Uterus (tissue), 2 donors: ENCODE measurements around the gene CLDN6.

Experiments used
- POLR2A ChIP-seq, 2 donors: fragments of 450-650 bp; IDR thresholded peaks; one replicate each; pipeline ENCODE4 v1.6.1; 2016; ENCODE audit warnings: antibody characterized with exemption in 2 of 2, mild to moderate bottlenecking in 1 of 2, moderate library complexity in 1 of 2
- TF ChIP-seq, protein P1 (sequence below), 4 experiments: fragments of 200-600 bp in 2 of 4; fragments of 450-650 bp in 2 of 4; sonication (generic) in 2 of 4; IDR thresholded peaks; one replicate each; pipeline ENCODE4 v1.5.1; 2016 to 2019; ENCODE audit warnings: antibody characterized with exemption in 4 of 4, mild to moderate bottlenecking in 2 of 4, moderate library complexity in 1 of 4

DNA sequence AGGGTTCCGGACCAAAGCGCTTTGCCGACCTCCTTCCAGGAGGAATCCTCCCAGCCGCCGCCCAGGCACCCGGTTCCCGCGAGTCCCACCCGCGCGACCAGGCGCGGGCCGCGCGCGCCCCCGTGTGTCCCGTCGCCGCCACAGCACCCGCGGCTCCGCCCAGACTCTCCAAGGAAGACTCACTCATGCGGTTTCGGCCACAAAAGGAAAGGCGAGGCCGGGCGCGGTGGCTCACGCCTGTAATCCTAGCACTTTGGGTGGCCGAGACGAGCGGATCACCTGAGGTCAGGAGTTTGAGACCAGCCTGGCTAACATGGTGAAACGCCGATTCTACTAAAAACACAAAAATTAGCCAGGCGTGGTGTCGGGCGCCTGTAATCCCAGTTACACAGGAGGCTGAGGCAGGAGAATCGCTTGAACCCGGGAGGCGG lies 34.3 kb downstream of the CLDN6 start:
- TF ChIP-seq, protein P1, sequence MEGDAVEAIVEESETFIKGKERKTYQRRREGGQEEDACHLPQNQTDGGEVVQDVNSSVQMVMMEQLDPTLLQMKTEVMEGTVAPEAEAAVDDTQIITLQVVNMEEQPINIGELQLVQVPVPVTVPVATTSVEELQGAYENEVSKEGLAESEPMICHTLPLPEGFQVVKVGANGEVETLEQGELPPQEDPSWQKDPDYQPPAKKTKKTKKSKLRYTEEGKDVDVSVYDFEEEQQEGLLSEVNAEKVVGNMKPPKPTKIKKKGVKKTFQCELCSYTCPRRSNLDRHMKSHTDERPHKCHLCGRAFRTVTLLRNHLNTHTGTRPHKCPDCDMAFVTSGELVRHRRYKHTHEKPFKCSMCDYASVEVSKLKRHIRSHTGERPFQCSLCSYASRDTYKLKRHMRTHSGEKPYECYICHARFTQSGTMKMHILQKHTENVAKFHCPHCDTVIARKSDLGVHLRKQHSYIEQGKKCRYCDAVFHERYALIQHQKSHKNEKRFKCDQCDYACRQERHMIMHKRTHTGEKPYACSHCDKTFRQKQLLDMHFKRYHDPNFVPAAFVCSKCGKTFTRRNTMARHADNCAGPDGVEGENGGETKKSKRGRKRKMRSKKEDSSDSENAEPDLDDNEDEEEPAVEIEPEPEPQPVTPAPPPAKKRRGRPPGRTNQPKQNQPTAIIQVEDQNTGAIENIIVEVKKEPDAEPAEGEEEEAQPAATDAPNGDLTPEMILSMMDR (IDR thresholded peaks at IDR 0.05): peak; percentile 64 to 96 (median 94)
- no peak for TF ChIP-seq POLR2A (IDR thresholded peaks at IDR 0.05)
